HG03064 (cell line): ENCODE results near the gene RAP1A.
"Not testable (repeated sequence)": the region's sequence is repeated elsewhere in the genome, so short reads cannot be mapped to it uniquely, and the experiment has no call there.

ENCODE experiments used
- ATAC-seq: cut with Tn5 transposase; IDR thresholded peaks from one replicate; pipeline ENCODE4 v1.9.1; 2021; ENCODE audit warnings: low read depth; ENCODE audit not compliant: unreplicated experiment

The RAP1A gene

GRCh38 chr1:111734426-111734825 is 114.8 kb downstream of the RAP1A start:
- no peak for ATAC-seq

DNA sequence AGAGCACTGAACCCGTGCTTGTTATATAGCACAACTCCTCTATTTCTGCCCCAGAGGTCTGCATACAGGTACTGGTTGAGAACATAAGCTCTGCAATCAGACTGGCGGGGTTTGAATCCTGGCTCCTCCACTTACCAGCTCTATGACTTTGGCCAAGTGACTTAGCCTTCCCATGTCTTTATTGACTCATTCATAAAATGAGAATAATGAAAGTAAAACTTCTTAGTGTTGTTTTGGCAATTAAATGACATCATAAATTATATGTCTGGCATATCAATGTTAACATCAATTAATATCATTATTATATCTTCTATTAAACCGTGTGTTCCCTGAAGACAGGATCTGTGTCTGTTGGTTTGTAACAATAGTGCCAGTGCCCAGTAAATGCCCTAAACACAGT is 115.3 kb downstream of the RAP1A start:
- no peak for ATAC-seq

DNA sequence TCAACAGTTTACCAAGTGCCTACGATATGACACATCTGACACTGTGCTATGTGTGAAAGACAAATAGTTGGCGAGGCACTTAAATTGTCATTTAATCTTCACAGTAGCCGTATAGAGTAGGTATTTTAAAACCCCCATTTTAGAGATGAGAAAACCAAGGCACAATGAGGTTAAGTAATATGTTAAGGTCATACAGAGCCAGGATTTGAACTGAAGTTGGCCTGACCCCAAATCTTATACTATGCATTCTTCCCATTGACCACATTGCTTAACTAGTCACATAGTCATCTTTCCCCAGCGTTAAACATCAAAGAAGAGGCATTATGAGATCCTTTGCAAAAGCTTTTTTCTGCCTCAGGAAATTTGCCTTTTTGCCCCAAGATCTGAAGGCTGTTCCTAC is 115.7 kb downstream of the RAP1A start:
- ATAC-seq: no peak

DNA sequence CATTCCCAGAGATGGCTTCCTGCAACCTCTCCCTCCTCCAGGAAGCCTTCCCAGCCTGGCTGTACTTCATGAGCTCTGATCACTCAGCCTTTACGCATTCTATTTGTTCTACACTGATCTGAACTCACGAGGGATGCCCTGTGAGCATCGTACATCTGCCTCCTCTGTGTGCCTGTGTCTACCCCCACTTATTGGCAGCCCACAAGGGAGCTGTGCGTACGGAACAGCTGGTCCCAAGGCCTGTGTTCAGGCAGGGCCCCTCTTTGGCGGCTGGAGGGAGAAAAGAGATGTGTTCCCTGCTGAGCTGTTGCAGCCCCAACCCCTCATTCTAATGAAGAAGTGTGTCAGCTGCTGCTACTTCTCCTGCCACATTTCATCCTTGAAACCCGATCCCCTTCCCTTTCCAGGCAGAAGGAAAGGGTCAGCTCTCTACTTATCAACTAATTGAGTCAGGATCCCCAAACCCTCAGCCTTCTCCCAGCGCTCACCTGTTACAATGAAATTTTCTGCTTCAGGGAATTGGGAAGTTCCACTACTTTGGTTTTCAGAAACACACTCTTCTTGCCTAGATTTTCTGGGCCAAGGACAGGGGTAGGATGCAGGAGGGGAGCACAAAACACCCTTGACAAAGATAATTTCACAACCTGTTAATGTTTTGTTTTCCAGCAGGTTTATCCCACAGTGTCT is 116.4 kb downstream of the RAP1A start:
- ATAC-seq: no peak

GRCh38 chr1:111736548-111737215 is 117.1 kb downstream of the RAP1A start:
- ATAC-seq: no peak

DNA sequence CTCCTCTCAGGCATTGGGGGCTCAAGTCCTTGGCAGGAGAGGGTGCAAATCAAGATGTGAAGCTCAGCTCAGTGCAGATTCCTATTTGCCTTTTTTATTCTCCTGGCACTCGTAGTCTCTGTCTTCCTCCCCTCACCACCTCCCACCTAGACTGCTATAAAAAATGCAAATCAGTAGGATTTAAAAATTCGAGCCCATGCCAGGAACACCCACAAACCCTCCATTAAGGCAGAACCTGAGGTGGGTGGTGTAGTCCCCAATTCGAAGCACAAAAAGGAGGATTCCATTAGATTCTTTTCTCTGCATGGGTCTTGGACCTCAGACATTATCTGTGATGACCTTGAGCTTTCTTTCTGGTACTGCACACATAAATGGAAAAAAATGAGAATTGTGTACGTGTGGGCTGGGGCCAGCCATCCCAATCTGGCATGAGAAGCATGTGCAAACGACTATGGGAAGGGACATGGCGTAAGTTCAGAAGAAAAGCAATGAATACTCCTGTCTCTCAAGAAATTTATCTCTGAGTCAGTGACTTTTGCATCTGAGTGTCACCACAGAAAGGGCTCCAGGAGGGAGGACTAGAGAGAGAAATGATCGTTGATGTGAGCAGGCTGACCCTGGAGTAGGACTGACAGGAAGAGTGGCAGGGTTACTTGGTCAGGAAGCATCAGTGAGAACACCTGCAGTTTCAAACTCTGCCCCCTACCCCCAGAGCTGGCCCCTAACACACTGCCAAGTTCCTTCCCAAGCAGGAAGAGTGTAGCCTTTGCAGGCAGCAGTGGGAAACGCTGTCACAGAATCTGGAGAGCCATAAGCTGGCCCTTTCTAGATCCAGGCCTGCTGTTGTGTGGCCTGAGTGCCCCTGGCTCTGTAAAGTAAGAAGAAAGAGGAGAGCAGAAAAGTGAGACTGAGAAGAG is 117.9 kb downstream of the RAP1A start:
- ATAC-seq: no peak

- ATAC-seq: no peak
Measured at GRCh38 chr1:111738133-111738435, 118.5 kb downstream of the RAP1A start.

GRCh38 chr1:111738436-111739193 is 119.0 kb downstream of the RAP1A start:
- ATAC-seq: peak; percentile 40

DNA sequence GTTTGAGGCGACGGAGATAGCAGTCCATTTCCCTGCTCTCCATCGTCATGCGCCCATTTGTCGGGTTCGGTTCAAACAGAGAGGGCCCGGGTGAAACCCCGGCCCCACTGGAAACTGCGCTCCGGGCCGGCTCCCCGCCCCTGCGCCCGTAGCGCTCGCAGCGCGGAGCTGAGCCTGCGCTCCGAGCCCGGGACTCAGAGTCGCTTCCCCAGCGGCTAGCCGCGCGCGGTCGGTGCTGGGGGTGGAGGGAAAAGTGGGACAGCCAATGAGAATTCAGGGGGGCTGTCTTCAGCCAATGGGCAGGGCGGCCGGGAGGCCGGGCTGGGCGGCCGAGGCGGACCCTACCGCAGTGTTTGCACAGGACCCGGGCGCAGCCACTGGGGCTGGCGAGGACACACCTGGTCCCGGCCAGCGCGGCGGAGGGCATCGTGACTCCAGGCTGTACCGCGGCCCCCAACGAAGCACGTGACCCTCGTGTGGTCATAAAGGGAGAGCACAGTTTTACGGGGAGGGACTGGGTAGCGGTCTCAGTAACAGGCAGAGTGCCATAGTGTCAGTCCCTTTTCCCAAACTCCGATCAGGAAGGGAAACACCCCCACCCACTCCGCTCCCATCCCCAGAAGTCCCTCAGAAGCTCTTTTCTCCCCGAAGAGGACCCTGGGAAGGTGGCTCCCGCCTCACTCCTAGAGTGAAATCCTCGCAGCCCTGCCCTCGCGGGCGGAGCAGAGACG is 119.8 kb downstream of the RAP1A start, which contains the start of gene INKA2:
Gene INKA2, minus strand, starts transcription at position 202 of the 731 bp plus-strand sequence. Its CDS starts 153 bp downstream, at position 49.
- ATAC-seq: peak; percentile 82

DNA sequence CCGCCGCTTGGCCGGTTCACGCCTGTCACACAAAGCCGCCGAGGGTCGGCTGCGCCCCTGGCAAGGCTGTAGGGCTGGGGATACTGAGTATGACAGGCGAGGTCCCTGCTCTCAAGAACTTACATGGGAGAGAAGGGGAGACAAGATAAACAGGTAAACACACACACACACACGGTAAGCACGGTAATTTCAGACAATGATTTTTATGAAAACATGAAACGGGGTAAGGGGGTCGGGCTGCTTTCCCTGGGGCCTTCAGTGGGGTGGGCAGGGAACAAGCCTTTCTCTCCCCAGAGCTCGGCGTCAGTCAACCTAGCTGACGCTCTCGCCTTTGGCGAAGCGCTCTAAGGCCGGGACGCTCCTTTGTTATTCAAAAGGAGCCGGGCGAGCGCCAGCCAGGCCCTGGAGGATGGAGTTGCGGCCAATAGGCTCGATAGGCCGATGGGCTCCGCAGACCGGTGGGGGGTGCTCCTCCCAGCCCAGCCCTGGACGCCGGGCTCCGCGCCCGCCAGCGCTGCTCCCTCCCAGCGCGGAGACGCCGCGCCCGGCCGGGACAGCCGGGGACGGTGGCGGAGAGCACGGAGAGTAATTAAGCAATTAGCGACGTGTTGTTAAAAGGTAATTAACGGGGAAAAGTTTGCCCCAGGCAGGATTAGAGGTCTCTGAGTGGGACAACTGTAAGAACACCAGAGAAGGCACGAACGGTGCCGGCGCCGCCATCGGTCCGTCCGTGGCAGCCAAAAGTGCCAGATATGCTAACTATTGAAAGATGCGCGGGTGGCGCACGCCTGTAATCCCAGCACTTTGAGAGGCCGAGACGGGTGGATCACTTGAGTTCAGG is 120.6 kb downstream of the RAP1A start:
- no peak for ATAC-seq

DNA sequence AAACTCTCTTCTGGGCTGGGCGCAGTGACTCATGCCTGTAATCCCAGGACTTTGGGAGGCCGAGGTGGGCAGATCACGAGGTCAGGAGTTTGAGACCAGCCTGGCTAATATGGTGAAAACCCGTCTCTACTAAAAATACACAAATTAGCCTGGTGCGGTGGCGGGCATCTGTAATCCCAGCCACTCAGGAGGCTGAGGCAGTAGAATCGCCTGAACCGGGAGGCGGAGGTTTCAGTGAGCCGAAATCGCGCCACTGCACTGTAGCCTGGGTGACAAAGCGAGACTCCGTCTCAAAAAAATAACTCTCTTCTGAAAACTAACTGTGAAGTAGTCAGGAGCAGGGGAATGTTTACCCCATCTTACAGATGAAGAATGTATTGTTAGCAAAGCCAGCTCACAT is 122.7 kb downstream of the RAP1A start:
- not testable (repeated sequence) for ATAC-seq

GRCh38 chr1:111742938-111743549 is 123.5 kb downstream of the RAP1A start:
- ATAC-seq: no peak

GRCh38 chr1:111743679-111744101 is 124.1 kb downstream of the RAP1A start:
- ATAC-seq: no peak

GRCh38 chr1:111745675-111746613 is 126.4 kb downstream of the RAP1A start:
- no peak for ATAC-seq

DNA sequence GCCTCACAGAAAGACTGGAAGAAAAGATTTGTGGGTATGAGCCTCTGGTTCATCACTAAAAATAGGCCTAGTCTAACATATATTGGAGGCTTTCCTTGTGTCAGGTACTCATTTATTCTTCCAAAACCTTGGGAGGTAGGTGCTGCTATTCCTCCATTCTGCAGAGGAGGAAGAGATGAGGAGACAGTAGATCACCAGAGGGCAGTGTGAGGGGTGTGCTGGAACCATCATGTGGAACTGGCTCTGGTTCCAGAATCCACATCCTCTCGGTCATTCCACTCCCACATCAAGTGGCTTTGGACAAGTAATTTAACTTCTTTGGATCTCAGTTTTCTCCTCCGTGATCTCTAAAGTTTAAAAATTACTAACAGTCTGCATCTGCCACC is 127.0 kb downstream of the RAP1A start:
- ATAC-seq: no peak

GRCh38 chr1:111747282-111747734 is 127.7 kb downstream of the RAP1A start:
- ATAC-seq: no peak

GRCh38 chr1:111747947-111748346 is 128.4 kb downstream of the RAP1A start:
- no peak for ATAC-seq
